NCI-H748 (cell line): ENCODE measurements around the gene RAVER1.
A peak's percentile ranks its signal among the peaks of the same experiment; 100 is the strongest.
"Not testable (repeated sequence)": the region's sequence is repeated elsewhere in the genome, so short reads cannot be mapped to it uniquely, and the experiment has no call there.

ENCODE experiments used
- DNase-seq: peaks from one replicate; lab custom pipeline; 2025; ENCODE audit not compliant: unreplicated experiment; lab: John Stamatoyannopoulos, UW

RAVER1 gene, protein sequence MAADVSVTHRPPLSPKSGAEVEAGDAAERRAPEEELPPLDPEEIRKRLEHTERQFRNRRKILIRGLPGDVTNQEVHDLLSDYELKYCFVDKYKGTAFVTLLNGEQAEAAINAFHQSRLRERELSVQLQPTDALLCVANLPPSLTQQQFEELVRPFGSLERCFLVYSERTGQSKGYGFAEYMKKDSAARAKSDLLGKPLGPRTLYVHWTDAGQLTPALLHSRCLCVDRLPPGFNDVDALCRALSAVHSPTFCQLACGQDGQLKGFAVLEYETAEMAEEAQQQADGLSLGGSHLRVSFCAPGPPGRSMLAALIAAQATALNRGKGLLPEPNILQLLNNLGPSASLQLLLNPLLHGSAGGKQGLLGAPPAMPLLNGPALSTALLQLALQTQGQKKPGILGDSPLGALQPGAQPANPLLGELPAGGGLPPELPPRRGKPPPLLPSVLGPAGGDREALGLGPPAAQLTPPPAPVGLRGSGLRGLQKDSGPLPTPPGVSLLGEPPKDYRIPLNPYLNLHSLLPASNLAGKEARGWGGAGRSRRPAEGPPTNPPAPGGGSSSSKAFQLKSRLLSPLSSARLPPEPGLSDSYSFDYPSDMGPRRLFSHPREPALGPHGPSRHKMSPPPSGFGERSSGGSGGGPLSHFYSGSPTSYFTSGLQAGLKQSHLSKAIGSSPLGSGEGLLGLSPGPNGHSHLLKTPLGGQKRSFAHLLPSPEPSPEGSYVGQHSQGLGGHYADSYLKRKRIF

DNA sequence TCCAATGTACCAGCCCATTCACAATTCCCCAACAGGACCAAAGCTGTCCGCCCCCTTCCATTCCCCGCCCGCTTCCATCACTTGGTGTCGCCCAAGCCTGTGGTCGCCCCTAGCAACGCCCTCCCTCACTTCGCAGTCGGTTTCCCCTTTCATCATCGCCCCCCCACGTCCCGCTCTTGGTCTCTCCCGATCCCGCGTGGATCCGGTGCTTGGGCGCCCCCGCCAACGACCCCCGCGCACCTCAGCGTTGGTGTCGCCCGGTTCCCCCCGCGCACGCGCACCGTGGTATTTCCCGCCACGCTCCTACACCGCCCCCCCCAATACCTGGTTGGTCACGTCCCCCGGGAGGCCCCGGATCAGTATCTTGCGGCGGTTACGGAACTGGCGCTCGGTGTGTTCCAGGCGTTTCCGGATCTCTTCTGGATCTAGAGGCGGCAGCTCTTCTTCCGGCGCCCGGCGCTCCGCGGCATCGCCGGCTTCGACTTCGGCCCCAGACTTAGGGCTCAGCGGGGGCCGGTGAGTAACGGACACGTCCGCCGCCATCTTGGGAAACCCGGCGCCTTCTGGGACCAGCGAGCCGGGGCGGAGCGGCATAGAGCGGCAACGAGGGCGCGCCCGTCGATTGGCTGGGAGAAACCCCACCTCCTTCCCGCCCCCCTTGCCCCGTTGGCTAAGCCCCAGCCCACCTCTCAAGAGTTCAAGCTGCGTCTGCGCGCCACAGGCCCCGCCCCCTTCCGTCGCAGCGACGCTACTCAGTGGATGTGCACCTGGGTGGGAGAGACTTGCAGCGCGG lies at the start of gene RAVER1:
Gene RAVER1 (minus strand): TSS at position 565 of the 793 bp plus-strand sequence. CDS start 22 bp downstream, at position 543.
- DNase-seq: peak; percentile 93

DNA sequence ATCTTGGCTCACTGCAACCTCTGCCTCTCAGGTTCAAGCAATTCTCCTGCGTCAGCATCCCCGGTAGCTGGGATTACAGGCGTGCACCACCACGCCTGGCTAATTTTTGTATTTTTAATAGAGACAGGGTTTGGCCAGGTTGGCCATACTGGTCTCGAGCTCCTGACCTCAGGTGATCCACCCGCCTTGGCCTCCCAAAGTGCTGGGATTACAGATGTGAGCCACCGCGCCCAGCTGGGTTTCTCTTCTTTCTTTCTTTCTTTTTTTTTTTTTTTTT lies 49.8 kb upstream of the RAVER1 start:
- DNase-seq: not testable (repeated sequence)

DNA sequence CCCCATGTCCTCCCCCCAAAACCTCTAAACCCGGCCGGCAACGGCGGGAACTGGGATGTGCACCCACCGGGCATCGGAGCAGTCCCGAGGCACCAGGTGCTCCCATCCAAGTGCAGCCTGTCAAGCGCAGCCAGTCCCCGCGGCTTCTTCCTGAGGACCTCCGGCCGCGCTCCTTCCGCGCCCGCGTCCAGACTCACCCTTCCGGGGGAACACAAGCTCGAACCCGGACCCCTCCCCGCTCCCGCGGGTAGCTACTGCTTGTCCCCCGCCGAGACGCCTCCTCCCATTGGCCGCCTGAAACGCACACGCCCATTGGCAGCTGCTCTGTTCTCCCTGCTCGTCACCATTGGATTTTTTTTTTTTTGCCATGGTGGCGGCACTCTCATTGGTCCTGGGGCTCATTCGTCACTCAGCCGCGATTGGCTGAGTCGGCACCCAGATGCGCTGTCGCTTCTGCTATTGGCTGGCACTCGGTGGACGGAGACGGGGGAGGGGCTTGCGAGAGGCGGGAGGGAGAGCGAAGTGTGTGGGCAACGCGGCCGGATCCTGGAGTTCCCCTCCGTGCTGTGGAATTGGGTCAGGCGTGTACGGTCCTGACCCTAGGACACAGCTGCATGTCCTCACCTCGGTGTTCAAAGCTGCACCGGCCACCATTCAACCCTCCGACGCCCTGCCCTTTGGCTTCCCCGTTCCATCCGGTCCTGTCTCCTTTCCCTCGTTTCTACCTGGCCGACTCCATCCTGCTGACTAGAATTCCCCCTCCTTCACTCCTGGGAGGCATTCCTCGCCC lies 47.2 kb upstream of the RAVER1 start, which contains the start of gene TYK2:
Gene TYK2 (minus strand): TSS at position 260 of the 790 bp plus-strand sequence. CDS start 2,166 bp downstream, outside the sequence.
- peak; percentile 97 for DNase-seq

DNA sequence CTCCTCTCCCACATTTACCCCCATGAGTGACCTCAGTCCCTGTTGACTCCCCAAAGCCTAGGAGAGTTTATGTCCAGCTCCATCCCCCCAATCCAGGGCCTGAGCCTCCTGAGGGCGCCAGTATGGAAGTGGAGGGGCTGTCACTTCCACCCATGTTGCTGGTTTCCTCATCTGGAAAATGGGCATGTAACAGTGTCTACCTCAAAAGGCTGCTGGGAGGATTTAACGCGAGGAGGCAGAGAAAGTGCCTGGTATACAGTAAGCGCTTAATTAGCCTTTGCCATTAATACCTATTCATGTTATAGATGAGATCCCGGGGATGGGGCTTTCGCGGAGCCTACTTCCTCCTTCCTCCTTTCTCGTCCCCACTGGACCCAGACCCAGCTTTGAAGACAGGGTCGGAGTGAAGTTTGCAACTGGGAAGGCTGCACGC lies 46.6 kb upstream of the RAVER1 start:
- no peak for DNase-seq

DNA sequence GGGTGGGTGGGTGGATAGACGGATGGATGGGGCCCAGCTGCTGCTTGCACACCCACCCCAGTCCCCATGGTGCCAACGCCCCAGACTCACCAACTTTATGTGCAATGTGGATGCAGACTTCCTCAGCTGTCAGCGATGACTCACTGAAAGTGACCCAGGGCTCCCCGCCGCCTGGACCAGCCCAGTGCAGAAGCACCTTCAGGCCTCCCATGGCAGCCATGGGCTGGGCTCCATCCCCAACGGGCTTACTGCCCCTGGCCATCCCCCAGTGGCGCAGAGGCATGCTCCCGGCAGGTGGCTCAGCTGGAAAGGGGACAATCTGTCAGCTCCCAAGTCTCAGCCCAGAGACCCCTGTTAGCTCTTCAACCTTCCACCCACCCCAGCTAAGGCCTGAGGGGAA lies 44.8 kb upstream of the RAVER1 start:
- DNase-seq: no peak

DNA sequence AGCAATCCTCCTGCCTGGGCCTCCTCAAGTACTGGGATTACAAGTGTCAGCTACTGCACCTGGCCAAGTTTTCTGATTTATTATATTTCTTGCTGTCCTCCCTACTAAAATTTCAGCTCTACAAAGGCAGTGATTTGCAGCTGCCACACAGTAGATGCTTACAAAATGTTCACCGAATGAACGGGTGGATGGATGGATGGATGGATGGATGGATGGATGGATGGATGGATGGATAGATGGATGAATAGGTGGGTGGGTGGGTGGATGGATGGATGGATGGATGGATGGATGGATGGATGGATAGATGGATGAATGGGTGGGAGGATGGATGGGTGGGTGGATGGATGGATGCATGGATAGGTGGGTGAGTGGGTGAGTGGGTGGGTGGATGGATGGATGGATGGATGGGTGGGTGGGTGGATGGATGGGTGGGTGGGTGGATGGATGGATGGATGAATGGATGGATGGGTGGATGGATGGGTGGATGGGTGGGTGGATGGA lies 43.9 kb upstream of the RAVER1 start:
- not testable (repeated sequence) for DNase-seq

DNA sequence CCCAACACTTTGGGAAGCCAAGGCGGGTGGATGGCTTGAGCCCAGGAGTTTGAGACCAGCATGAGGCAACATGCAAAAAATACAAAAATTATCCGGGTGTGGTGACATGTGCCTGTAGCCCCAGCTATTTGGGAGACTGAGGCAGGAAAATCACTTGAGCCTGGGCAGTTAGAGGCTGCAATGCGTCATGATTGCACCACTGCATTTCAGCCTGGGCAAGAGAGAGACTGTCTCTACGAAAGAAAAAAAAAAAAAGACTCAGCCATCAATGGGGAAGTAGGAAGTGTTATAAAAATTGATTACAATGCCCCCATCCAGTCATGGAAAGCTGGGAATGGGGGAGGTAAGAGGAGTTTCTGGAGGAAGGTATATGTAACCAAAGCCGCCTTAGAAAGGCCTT lies 41.6 kb upstream of the RAVER1 start:
- DNase-seq: no peak

DNA sequence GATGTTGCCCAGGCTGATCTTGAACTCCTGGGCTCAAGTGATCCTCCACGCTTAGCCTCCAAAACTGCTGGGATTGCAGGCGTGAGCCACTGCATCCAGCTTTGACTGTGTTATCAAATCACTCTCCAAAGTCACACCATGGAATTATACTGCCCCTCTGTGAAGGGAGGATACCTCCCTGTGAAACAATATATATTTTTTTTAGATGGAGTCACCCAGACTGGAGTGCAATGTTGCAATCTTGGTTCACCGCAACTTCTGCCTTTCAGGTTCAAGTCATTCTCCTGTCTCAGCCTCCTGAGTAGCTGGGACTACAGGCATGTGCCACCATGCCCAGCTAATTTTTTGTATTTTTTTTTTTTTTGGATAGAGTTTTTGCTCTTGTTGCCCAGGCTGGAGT lies 39.4 kb upstream of the RAVER1 start:
- DNase-seq: no peak

DNA sequence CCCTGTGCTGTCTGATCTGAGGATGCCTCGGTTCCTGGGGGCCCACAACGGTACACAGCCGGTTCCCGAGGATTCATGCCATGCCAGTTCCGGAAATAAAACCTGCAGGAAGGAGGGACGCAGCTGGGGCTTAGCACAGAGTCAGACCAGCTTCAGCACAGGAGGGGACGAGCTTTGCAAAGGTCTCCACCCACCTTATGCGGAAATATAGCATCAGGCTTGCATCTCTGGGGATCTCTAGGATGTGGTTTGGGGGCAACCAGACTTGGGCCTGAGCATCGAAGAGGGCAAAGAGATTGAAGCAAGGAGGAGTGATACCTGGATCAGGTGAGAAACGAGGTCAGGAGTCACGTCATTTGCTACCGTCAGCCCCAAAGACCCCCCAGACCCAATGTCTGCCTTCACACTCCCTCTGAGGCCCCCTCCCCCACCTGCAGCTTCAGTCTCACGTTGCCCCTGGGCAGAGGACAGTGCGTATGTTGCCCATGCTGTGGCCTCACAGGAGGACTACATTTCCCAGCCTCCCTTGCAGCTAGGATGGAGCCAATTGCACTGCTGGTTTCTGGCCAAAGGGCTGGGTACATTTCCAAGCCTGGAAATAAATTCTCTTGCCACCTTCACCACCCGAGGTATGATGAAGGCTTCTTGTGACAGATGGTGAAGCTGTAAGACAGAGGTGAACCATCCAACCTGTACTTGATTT lies 34.9 kb upstream of the RAVER1 start:
- DNase-seq: no peak

DNA sequence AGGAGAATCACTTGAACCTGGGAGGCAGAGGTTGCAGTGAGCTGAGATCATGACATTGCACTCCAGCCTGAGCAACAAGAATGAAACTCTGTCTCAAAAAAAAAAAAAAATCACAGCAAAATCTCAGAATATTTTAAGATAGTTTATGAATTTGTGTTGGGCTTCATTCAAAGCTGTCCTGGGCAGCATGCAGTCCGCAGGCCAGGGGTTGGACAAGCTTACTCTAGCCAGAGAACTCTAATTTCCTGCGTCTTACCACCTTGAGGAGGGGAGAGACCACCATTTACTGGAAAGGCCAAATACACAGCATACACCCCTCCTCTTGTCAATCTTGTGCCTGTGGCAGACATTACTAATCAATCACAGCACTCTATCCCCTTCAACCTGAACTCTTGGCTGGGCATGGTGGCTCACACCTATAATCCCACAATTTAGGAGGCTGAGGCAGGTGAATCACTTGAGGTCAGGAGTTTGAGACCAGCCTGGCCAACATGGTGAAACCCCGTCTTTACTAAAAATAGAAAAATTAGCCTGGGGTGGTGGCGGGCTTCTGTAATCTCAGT lies 33.7 kb upstream of the RAVER1 start:
- DNase-seq: not testable (repeated sequence)

DNA sequence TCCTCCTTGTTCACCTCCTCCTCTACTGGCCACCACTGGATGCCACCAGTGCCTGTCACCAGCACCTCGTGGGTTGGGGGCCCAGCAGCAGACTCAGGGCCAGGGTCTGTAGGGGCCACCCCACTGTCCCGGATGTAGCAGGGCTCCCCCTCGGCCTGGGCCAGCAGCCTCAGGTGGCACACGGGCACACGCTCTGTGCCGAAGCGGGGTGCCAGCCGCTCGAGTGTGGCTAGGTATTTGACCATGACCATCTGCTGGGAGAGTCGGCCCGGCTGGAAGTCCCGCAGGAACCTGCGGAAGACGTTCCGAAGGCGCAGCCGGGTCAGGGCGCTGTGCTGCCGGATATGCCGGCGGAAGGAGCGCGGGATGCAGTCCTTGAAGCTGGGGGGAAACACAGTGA lies 32.2 kb upstream of the RAVER1 start:
- DNase-seq: no peak

DNA sequence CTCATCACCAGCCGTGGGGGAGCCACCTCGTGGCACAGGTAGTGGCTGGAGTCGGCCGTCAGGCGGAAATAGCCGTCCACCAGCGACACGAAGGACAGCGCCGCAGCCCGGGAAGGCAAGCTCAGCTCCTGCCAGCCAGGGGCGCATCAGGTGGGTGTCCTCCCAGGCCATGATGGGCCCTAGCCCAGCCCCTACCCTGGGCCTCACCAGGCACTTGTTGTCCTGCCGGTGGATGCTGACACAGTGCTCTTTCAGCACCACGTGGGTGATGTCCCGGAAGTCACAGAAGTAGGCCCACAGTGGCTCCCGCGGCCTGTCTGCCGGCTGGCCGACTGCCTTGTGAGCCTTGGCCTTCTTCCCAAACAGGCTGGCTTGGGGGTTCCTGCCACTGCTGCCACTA lies 31.3 kb upstream of the RAVER1 start:
- DNase-seq: no peak

DNA sequence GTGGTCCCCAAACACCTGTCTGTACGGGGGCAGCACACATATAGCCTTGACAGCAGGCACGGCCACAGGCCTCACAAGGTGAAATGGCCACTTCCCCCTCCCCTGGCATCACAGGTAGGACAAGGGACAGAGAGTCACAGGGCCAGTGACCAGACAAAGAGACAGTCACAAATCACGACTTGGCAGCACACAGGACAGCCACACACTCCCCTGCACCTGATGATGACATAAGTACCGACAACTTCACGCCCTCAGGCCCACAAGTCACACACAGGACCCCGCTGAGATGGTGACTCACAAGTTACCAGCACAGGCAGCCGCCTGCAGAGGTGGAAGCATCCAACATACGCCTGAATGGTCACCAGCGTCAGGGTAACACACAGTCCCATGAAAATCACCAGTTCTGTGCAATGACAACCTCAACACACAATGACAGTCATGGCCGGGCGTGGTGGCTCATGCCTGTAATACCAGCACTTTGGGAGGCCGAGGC lies 30.5 kb upstream of the RAVER1 start:
- DNase-seq: no peak

DNA sequence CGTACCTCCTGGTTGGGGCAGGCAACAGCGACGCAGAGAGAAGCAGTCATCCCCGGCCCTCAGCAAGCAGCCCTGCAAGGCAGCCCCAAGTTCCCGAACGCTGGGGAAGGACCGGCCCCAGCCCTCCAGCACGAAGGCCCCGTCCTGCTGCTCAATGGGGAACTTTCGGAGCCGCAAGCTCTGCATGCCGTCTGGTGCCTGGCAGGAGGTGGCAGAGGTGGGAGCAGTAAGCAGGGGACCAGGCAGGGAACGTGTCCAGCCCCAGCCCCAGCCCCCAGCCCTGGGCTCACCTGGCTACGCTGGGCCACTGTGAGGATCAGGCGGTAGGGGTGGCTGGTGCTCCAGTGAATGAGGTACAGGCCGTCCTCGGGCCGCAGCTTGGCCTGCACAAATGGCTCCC lies 28.9 kb upstream of the RAVER1 start:
- no peak for DNase-seq

DNA sequence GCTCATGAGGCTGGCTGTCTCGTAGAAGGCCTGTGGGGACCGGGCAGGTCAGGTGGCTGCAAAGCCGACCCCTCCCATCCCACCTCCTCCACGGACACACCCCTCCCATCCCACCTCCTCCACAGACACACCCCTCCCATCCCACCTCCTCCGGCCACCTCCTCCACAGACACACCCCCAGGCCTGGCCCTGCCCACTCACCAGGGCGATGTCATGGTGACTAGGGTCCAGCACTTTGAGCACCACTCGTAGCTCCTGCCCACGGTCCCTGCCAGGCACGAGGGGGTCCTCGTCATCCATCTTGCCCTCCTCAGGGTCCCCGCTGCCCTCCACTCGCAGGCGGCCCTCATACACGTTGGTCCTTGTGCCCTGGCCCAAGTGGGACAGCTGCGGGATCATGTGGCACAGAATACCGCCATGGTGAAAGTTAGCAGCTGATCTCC lies 28.3 kb upstream of the RAVER1 start:
- no peak for DNase-seq

DNA sequence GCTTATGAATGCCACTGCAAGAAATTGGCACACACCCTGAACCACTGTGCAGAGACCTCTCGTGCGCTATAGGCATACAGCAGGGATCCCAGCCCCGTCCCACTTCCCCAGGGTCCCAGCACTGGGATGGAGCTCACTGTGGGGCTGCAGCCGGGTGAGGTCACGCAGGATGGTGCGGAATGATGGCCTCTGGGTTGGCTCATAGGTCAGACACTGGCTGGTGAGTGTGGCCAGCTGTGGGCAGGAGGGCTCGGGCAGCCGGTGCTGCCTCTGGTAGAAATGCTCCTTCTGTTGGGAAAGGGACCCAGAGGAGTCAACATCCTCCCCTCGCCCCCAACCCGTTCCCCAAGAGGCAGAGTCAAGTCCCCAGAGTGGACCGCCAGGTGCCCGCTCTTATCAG lies 23.1 kb upstream of the RAVER1 start:
- no peak for DNase-seq

DNA sequence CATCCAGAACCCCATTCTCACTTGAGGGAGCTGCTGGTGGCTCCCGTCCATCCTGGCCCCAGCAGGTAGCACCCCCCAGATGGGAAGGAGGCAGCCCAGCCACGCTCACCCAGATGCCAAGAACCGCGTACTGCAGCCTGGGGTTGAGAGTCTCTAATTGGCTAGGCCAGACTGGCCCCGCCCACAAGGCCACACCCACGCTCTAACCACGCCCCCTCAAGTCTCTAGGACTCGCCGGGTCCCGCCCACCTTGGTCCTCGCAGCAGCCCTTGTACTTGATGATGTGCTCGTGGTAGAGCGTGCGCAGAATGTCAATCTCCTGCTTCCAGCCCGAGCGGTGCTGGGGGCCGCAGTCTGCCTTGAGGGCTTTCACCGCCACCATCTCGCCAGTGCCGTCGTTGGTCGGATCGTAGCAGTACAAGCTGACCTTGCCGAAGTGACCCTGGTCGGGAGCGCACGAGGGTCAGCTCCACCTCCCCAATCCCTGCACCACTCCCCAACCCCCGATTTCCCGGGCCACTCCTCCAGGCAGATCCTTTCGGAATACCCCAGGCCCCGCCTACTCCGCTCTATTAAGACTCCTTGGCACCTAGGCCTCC lies 20.6 kb upstream of the RAVER1 start:
- DNase-seq: no peak

DNA sequence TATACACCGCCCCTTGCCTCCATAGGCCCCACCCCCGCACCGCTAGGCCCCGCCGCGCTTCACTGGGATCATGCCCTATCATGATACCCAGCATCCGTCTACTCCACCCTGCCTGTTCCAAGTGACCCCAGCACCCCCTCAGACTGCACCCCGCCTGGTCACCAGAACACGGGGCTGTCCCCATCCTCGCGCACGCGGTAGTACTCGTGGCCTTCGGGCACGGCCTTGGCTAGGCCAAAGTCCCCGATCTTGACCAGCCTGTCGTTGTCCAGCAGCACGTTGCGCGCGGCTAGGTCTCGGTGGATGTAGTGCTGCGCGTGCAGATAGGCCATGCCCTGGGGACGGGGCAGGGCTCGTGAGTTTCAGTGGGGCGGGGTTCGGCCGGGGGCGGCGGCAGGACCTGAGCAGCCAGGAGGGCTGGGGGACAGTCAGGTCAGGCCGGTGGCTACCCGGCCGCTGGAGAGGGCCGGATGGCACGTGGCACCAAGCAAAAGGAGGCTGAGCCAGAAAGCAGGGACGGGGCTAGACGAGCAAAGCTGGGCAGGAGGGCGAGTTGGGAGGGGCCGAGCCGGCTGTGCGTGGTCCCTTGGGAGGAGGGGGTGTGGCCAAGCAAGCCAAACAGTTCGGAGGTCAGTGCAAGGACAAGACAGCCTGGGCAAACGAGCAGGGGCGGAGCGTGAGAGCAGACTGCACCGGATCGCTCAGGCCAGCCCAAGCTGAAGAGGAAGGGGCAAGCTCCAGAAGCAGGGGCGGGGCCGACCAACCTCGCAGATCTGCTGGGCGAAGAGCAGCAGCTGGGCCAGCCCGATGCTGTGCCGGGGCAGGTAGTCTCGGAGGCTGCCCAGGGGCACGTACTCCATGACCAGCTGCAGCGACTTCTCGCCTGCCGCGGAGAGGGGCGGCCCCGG lies 19.7 kb upstream of the RAVER1 start:
- no peak for DNase-seq
